Mesenchymal stem cell (in vitro differentiated cells and primary cell): ENCODE results near the gene CYP2D6.
"Not testable (repeated sequence)": the region's sequence is repeated elsewhere in the genome, so short reads cannot be mapped to it uniquely, and the experiment has no call there.

Experiments used
- DNase-seq: peaks from one replicate; pipeline ENCODE4 v3.0.0-alpha.2; 2013
- H2AFZ ChIP-seq: one replicate; pipeline ENCODE4 v1.6.1; 2013; ENCODE audit warnings: low read depth, mild to moderate bottlenecking, control low read depth, inconsistent platforms, low read length, moderate library complexity
- H2AK5ac ChIP-seq: 2 replicates; pipeline ENCODE4 v1.6.1; 2013; ENCODE audit warnings: low read length, moderate library complexity, mild to moderate bottlenecking, inconsistent platforms; ENCODE audit not compliant: severe bottlenecking
- H2BK120ac ChIP-seq: one replicate; pipeline ENCODE4 v1.6.1; 2013; ENCODE audit warnings: low read depth, mild to moderate bottlenecking, inconsistent platforms, low read length, moderate library complexity
- H2BK12ac ChIP-seq, 2 experiments: one replicate each; pipeline ENCODE4 v1.6.1; 2013; ENCODE audit warnings: inconsistent platforms in 2 of 2, low read length in 2 of 2, mild to moderate bottlenecking in 2 of 2, moderate library complexity in 2 of 2, control low read depth in 1 of 2
- H2BK15ac ChIP-seq: one replicate; pipeline ENCODE4 v1.6.1; 2013; ENCODE audit warnings: mild to moderate bottlenecking, low read depth, inconsistent platforms; ENCODE audit not compliant: poor library complexity, severe bottlenecking
- H2BK5ac ChIP-seq: 2 replicates; pipeline ENCODE4 v1.6.1; 2013; ENCODE audit warnings: low read depth, mild to moderate bottlenecking, low read length, control low read depth, inconsistent platforms; ENCODE audit not compliant: poor library complexity, severe bottlenecking
- H3K14ac ChIP-seq, 2 experiments: one replicate each; pipeline ENCODE4 v1.6.1; 2013; ENCODE audit warnings: inconsistent platforms in 2 of 2, low read length in 2 of 2, control low read depth in 1 of 2, mild to moderate bottlenecking in 1 of 2, moderate library complexity in 1 of 2
- H3K18ac ChIP-seq, 2 experiments: one replicate each; pipeline ENCODE4 v1.6.1; 2013; ENCODE audit warnings: inconsistent platforms in 2 of 2, low read length in 2 of 2, control low read depth in 1 of 2, low read depth in 1 of 2, mild to moderate bottlenecking in 1 of 2
- H3K23ac ChIP-seq, 2 experiments: one replicate each; pipeline ENCODE4 v1.6.1; 2013; ENCODE audit warnings: inconsistent platforms in 2 of 2, low read length in 2 of 2, mild to moderate bottlenecking in 2 of 2, moderate library complexity in 2 of 2, control low read depth in 1 of 2
- H3K27ac ChIP-seq: 2 replicates; pipeline ENCODE4 v1.5.1; 2013; ENCODE audit warnings: mild to moderate bottlenecking, moderate library complexity, low read length, control low read depth, inconsistent platforms; ENCODE audit not compliant: poor library complexity, severe bottlenecking
- H3K27me3 ChIP-seq, 2 experiments: 2 replicates each; pipeline versions ENCODE4 v1.6.1 to v1.7.0; 2013; ENCODE audit warnings: low read length in 2 of 2, mild to moderate bottlenecking in 2 of 2, moderate library complexity in 2 of 2, control low read depth in 1 of 2, inconsistent platforms in 1 of 2; ENCODE audit not compliant: control insufficient read depth in 1 of 2, insufficient read depth in 1 of 2
- H3K36me3 ChIP-seq, 2 experiments: 2 replicates each; pipeline versions ENCODE4 v1.6.1 to v1.7.0; 2013; ENCODE audit warnings: low read length in 2 of 2, control low read depth in 1 of 2, inconsistent platforms in 1 of 2, low read depth in 1 of 2, mild to moderate bottlenecking in 1 of 2; ENCODE audit not compliant: insufficient read depth in 2 of 2, control insufficient read depth in 1 of 2
- H3K4ac ChIP-seq, 2 experiments: one replicate each; pipeline ENCODE4 v1.6.1; 2013; ENCODE audit warnings: inconsistent platforms in 2 of 2, low read length in 2 of 2, mild to moderate bottlenecking in 2 of 2, moderate library complexity in 2 of 2, control low read depth in 1 of 2, low read depth in 1 of 2
- H3K4me1 ChIP-seq: 2 replicates; pipeline ENCODE4 v1.6.1; 2013; ENCODE audit warnings: low read depth, low read length, control low read depth; ENCODE audit not compliant: control insufficient read depth, insufficient read depth
- H3K4me2 ChIP-seq: 2 replicates; pipeline ENCODE4 v1.6.1; 2013; ENCODE audit warnings: low read length, mild to moderate bottlenecking, inconsistent platforms; ENCODE audit not compliant: poor library complexity, severe bottlenecking
- H3K4me3 ChIP-seq, 2 experiments: 2 replicates each; pipeline versions ENCODE4 v1.5.1 to v1.7.0; 2013; ENCODE audit warnings: low read length in 2 of 2, mild to moderate bottlenecking in 2 of 2, control low read depth in 1 of 2, low read depth in 1 of 2; ENCODE audit not compliant: insufficient read depth in 1 of 2
- H3K79me1 ChIP-seq: replicated peaks from 2 replicates; pipeline ENCODE4 v1.6.1; 2013; ENCODE audit warnings: mild to moderate bottlenecking, control low read depth, low read length, inconsistent platforms; ENCODE audit not compliant: poor library complexity, severe bottlenecking
- H3K9ac ChIP-seq: 2 replicates; pipeline ENCODE4 v1.7.0; 2013; ENCODE audit warnings: mild to moderate bottlenecking, low read length, moderate library complexity
- H3K9me3 ChIP-seq: 2 replicates; pipeline ENCODE4 v1.7.0; 2013; ENCODE audit warnings: mild to moderate bottlenecking, low read length; ENCODE audit not compliant: control insufficient read depth
- H4K8ac ChIP-seq: one replicate; pipeline ENCODE4 v1.6.1; 2013; ENCODE audit warnings: inconsistent platforms, mild to moderate bottlenecking, low read length, moderate library complexity
- H4K91ac ChIP-seq: one replicate; pipeline ENCODE4 v1.6.1; 2013; ENCODE audit warnings: mild to moderate bottlenecking, low read length, inconsistent platforms
- WGBS: methylation state at CpG from one replicate; pipeline ENCODE4 v1.1.7; 2013; ENCODE audit warnings: mixed read lengths; 5-methylcytosine and 5-hydroxymethylcytosine counted together

Gene CYP2D6

DNA sequence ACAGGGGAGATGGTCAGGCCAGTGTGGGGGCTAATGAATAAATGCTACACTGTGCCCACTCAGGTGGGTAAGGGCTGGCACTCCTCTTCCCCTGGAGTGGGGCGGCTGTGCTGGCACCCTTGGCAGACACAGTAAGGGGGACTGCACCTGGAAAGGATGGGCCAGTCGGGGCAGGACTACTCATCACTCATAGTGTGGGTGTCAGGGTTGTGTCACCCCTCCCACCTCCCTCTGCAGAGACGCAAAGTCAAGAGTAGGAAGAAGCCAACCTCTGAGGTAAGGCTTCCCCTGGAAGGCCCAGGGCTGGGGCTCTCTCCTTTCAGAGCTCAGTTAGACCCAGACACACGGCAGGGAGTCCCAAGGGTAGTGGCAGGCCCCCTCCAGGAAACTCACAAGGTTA lies 7.1 kb downstream of the CYP2D6 start:
- H2BK12ac ChIP-seq, H3K27me3 ChIP-seq, H2AFZ ChIP-seq, H3K4me3 ChIP-seq, H3K4me1 ChIP-seq, H2BK15ac ChIP-seq, H3K79me1 ChIP-seq, H2BK120ac ChIP-seq, DNase-seq, H3K4me2 ChIP-seq, H3K4ac ChIP-seq, H3K36me3 ChIP-seq, H3K9ac ChIP-seq, H3K27ac ChIP-seq, H2AK5ac ChIP-seq, H3K9me3 ChIP-seq, H2BK5ac ChIP-seq, H4K8ac ChIP-seq, H3K14ac ChIP-seq, H4K91ac ChIP-seq, H3K18ac ChIP-seq, H3K23ac ChIP-seq: not testable (repeated sequence)
- no CpG with 5 or more reads among the region's 4 CpGs for WGBS

DNA sequence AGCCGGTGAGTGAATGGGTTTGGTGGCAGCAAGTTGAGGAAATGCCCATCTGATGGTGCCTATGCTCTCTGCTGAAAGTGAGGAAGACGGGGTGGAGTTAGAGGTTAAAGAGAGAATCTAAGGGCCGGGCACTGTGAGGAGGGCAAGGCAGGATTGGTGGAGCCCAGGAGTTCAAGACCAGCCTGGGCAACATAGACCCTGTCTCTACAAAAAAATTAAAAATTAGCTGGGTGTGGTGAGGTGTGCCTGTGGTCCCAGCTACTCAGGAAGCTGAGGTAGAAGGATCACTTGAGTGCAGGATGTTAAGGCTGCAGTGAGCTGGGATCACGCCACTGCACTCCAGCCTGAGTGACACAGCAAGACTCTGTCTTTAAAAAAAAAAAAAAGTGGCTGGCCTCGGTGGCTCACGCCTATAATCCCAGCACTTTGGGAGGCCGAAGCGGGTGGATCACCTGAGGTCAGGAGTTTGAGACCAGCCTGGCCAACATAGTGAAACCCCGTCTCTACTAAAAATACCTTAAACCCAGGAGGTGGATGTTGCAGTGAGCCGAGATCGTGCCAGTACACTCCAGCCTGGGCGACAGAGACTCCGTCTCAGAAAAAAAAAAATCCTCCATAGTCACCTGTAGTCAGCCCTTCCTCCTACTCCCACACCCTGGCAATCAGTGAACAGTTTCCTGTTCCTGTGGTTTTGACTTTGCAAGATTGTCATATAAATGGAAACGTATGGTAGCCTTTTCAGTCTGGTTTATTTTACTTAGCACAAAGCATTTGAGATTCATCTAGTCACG lies 10.2 kb downstream of the CYP2D6 start:
- H2AFZ ChIP-seq, H3K4me3 ChIP-seq, H3K27ac ChIP-seq, H2BK12ac ChIP-seq, H3K4ac ChIP-seq, H3K4me2 ChIP-seq, H3K18ac ChIP-seq, H3K23ac ChIP-seq, H4K8ac ChIP-seq, DNase-seq, H4K91ac ChIP-seq, H3K9me3 ChIP-seq, H3K14ac ChIP-seq, H3K27me3 ChIP-seq, H2BK120ac ChIP-seq, H2AK5ac ChIP-seq, H2BK15ac ChIP-seq, H2BK5ac ChIP-seq, H3K36me3 ChIP-seq, H3K9ac ChIP-seq, H3K4me1 ChIP-seq, H3K79me1 ChIP-seq: not testable (repeated sequence)
- WGBS, result 90% methylated on average over 11 of the region's 15 CpGs

DNA sequence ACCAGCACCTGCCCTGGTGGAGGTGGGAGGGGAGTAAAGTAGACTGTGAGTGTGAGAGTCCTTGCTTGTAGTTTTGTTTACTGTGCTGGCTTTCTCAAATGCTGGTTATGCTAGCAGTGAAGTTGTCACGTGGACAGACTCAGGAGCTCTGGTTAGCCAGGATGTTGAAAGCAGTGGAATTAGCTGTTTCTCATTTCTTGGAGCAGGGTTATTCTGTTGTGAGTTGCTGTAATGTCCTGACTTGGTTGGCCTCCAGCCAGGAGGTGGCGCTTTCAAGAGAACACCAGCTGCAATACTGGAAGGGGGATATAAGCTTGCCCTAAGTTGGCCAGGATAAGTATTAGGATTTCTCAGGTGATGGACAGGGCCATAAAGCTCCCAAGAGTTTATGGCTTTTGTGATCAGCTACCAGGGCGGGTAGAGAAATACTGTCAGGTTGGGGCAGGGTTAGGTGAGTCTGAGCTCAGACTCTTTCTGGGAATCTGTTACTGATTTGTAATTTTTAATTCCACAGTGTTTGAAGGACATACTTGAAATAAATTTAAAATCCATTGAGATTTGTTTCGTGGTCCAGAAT lies 13.7 kb downstream of the CYP2D6 start:
- 76% methylated on average over 3 of the region's 4 CpGs for WGBS
- Histone ChIP-seq H4K8ac (no peak overlapping the region), H4K91ac (no peak overlapping the region), H3K14ac (no peak overlapping the region), H2AK5ac (no peak overlapping the region), H3K27me3 (no peaks in the 10 kb centered on the region), H3K27ac (no peak overlapping the region), H2BK120ac (no peak overlapping the region), H3K18ac (no peak overlapping the region), H2BK12ac (no peak overlapping the region), H3K4ac (no peak overlapping the region), H2BK15ac (no peak overlapping the region), H3K23ac (no peak overlapping the region), H3K4me3 (no peak overlapping the region), H3K36me3 (no peaks in the 10 kb centered on the region), H3K4me2 (no peak overlapping the region), H2BK5ac (no peak overlapping the region), H3K9ac (no peak overlapping the region), H3K9me3 (peaks cover 14% of the 10 kb centered on the region), H3K79me1 (peaks cover 4% of the 10 kb centered on the region), H2AFZ (no peak overlapping the region), H3K4me1 (no peaks in the 10 kb centered on the region)
- DNase-seq, result peak; percentile 52

DNA sequence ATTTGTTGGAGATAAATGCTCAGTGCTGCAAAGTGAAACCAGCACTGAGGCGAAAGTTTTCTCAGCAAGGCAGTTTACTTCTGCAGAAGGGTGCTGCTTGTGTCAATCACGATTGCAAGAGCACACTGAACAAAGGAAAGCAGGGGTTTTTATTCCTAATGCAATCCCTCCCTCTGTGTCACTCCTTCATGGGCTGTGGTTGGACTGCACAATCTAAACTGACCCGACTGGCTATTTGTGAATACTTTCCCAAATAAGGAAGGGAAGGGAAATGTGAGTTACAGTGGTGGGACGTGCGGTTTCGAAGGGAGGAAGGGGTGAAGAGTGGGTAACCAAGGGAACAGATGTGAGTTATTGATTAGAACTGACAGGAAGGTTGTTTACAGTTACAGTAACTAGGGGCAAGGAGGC lies 15.2 kb downstream of the CYP2D6 start:
- H2BK5ac ChIP-seq, H3K36me3 ChIP-seq, H3K23ac ChIP-seq, H3K14ac ChIP-seq, H3K4ac ChIP-seq, H2AK5ac ChIP-seq, H3K27me3 ChIP-seq, H3K4me2 ChIP-seq, H3K18ac ChIP-seq, H2BK15ac ChIP-seq, H4K8ac ChIP-seq, H3K4me1 ChIP-seq, H2BK12ac ChIP-seq, H3K9ac ChIP-seq, DNase-seq, H4K91ac ChIP-seq, H2AFZ ChIP-seq, H3K4me3 ChIP-seq, H3K79me1 ChIP-seq, H3K27ac ChIP-seq, H2BK120ac ChIP-seq: not testable (repeated sequence)
- peaks cover 14% of the 10 kb centered on the region for H3K9me3 ChIP-seq
- 86% methylated on average over 6 of the region's 6 CpGs for whole genome bisulfite sequencing
